NB4 (cell line): ENCODE data around the gene TFF1.

Experiments
- MYC ChIP-seq: IDR thresholded peaks from 2 replicates; pipeline ENCODE4 v1.6.1; 2011; ENCODE audit warnings: low read depth, low read length
- POLR2A ChIP-seq: IDR thresholded peaks from 2 replicates; pipeline ENCODE4 v1.6.1; 2011; ENCODE audit warnings: mild to moderate bottlenecking; ENCODE audit not compliant: insufficient read length; ENCODE audit errors: extremely low read depth
- TF ChIP-seq, protein P1 (sequence below): IDR thresholded peaks from one replicate; pipeline ENCODE4 v1.5.1; 2012; ENCODE audit warnings: low read depth, low read length
- TF ChIP-seq, protein P2 (sequence below): IDR thresholded peaks from 2 replicates; pipeline ENCODE4 v1.6.1; 2011; ENCODE audit warnings: low read depth, low read length

DNA sequence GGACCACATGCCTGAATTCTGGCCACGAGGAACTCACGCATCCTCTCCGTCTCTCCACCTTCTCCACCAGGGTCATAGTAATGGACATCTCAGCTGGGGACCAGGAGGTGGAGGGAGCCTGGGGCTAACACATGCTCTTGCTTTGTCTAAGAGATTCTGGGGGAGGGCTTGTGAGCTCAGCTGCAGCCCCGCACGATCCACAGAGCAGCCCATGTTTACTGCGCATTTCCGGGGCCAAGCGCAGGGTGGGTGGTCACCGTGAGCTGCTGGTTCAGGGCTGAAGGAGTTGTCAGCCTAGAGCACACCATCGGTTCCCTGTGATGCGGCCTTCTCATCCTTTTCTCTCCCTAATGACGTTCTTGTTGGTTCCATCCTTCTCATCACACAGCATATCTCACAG lies 8.1 kb downstream of the TFF1 start:
- TF ChIP-seq, protein P1, sequence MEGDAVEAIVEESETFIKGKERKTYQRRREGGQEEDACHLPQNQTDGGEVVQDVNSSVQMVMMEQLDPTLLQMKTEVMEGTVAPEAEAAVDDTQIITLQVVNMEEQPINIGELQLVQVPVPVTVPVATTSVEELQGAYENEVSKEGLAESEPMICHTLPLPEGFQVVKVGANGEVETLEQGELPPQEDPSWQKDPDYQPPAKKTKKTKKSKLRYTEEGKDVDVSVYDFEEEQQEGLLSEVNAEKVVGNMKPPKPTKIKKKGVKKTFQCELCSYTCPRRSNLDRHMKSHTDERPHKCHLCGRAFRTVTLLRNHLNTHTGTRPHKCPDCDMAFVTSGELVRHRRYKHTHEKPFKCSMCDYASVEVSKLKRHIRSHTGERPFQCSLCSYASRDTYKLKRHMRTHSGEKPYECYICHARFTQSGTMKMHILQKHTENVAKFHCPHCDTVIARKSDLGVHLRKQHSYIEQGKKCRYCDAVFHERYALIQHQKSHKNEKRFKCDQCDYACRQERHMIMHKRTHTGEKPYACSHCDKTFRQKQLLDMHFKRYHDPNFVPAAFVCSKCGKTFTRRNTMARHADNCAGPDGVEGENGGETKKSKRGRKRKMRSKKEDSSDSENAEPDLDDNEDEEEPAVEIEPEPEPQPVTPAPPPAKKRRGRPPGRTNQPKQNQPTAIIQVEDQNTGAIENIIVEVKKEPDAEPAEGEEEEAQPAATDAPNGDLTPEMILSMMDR: no peak
- TF ChIP-seq, protein P2, sequence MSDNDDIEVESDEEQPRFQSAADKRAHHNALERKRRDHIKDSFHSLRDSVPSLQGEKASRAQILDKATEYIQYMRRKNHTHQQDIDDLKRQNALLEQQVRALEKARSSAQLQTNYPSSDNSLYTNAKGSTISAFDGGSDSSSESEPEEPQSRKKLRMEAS: no peak
- no peak for TF ChIP-seq POLR2A
- no peak for TF ChIP-seq MYC
